HG02970 (cell line): ENCODE measurements around the gene PRAMEF14.
"Not testable (repeated sequence)": the region's sequence is repeated elsewhere in the genome, so short reads cannot be mapped to it uniquely, and the experiment has no call there.

Source experiments
- ATAC-seq: cut with Tn5 transposase; IDR thresholded peaks from one replicate; pipeline ENCODE4 v1.9.1; 2021; ENCODE audit warnings: mild to moderate bottlenecking, moderate library complexity, moderate number of reproducible peaks; ENCODE audit not compliant: unreplicated experiment, low FRiP score

The PRAMEF14 gene, protein sequence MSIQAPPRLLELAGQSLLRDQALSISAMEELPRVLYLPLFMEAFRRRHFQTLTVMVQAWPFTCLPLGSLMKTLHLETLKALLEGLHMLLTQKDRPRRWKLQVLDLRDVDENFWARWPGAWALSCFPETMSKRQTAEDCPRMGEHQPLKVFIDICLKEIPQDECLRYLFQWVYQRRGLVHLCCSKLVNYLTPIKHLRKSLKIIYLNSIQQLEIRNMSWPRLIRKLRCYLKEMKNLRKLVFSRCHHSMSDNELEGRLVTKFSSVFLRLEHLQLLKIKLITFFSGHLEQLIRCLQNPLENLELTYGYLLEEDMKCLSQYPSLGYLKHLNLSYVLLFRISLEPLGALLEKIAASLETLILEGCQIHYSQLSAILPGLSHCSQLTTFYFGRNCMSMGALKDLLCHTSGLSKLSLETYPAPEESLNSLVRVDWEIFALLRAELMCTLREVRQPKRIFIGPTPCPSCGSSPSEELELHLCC

GRCh38 chr1:13347034-13347433 is at the start of gene PRAMEF14:
Gene PRAMEF14 (minus strand): TSS chr1:13347134. CDS start chr1:13345314, 1,820 bp downstream.
- ATAC-seq: not testable (repeated sequence)

GRCh38 chr1:13395311-13395710 is 48.4 kb upstream of the PRAMEF14 start:
- not testable (repeated sequence) for ATAC-seq

GRCh38 chr1:13394761-13395160 is 47.8 kb upstream of the PRAMEF14 start:
- ATAC-seq: not testable (repeated sequence)

DNA sequence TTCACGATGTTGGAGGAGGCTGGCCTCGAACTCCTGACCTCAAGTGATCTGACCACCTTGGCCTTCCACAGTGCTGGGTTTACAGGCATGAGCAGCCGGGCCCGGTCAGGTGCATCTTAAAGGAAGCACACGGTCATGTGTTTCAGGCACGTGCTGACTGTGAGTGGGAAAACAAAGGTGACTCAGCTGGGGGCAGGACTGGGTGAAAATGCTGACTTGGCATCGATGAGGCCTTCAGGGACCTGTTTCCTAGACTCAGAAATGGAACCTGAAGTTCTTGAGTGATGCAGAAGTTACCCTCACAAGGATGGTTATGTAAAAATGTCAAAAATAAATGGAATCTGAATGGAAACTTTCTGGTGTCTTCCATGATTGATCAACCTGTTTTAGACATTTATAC is 46.1 kb upstream of the PRAMEF14 start:
- not testable (repeated sequence) for ATAC-seq

DNA sequence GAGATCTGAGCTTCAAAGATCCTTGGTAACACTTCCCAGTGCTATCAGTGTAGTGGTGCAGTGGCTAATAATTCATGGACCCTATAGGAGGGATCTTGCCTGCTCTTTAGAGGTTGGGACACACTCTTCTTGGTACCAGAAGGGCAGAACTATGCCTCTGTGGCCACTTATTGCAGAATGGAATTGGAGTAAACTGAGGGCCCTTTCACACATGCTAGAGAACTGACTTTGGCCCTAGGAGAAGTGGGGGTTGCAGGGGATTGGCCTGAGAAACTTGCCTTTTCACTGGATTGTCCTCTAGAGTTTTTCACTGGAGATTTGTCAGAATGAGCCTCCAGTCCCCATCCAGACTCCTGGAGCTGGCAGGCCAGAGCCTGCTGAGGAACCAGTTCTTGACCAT is 42.4 kb upstream of the PRAMEF14 start, which contains the start of gene PRAMEF17:
TSS of gene PRAMEF17 (plus strand) at position 301 of the 400 bp plus-strand sequence. CDS start at position 327, 26 bp downstream.
- not testable (repeated sequence) for ATAC-seq

DNA sequence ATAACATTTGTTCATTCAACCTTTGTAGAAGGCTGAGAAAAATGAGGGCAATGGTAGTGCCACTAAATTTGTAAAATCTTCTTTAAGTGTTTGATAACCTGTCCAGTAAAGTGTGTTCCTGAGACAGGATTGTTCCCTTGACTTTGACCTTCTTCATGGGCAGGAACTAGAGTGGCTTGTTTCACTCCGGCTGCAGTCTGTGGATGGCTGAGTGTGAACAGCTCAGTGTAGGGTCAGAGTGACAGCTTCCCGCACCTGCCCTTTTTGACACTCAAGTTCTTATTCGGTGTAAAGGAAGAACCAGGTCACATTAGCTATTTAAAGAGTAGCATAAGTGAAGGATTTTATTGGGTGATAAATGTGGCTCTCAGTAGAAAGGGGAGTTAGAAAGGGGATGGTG is 33.4 kb upstream of the PRAMEF14 start:
- not testable (repeated sequence) for ATAC-seq

- not testable (repeated sequence) for ATAC-seq
Observed at GRCh38 chr1:13378983-13379382, 32.0 kb upstream of the PRAMEF14 start.

- not testable (repeated sequence) for ATAC-seq
Observed at GRCh38 chr1:13368544-13368943, 21.6 kb upstream of the PRAMEF14 start.

DNA sequence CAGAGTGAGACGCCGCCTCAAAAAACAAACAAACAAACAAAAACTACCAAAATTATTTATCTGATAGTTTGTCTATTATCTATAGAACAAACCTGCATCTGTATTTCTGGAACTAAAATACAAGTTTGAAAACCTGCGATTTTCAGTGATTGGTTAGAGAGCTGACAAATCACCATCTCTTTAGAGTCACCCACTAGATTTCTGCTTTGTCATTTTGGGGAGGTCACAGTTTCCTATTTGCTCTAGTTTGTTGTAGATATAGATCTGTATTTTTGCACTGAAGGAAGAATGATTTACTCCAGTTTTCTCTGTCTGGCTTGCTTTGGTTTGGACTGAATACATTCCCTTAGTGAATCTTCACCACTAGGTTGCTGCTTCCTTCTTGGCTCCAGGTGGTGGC is 19.6 kb upstream of the PRAMEF14 start:
- not testable (repeated sequence) for ATAC-seq

GRCh38 chr1:13364928-13365327 is 18.0 kb upstream of the PRAMEF14 start:
- ATAC-seq: not testable (repeated sequence)

GRCh38 chr1:13362364-13362763 is 15.4 kb upstream of the PRAMEF14 start:
- ATAC-seq: not testable (repeated sequence)

DNA sequence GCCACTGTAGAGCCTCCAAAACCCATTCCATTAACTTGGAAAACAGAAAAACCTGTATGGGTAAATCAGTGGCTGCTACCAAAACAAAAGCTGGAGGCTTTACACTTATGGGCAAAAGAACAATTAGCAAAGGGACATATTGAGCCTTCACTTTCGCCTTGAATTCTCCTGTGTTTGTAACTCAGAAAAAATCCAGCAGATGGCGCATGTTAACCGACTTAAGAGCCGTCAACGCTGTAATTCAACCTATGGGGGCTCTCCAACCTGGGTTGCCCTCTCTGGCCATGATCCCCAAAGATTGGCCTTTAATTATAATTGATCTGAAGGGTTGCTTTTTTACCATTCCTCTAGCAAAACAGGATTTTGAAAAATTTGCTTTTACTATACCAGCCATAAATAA is 9.8 kb upstream of the PRAMEF14 start:
- ATAC-seq: not testable (repeated sequence)

DNA sequence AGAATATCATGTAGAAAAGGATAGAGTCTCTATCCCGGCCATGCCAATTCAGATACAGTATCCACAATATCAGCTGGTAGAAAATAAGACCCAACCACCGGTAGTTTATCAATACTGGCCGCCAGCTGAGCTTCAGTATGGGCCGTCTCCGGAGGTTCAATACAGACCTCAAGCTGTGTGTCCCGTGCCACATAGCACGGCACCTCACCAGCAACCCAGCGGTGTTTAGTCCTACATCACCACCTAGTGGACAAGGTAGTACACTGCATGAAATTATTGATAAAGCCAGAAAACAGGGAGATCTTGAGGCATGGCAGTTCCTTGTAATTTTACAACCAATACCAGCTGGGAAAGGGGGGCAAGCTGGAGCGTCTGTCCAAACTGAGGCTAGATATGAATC is 7.5 kb upstream of the PRAMEF14 start:
- not testable (repeated sequence) for ATAC-seq

- not testable (repeated sequence) for ATAC-seq
Observed at GRCh38 chr1:13353476-13353875, 6.5 kb upstream of the PRAMEF14 start.

DNA sequence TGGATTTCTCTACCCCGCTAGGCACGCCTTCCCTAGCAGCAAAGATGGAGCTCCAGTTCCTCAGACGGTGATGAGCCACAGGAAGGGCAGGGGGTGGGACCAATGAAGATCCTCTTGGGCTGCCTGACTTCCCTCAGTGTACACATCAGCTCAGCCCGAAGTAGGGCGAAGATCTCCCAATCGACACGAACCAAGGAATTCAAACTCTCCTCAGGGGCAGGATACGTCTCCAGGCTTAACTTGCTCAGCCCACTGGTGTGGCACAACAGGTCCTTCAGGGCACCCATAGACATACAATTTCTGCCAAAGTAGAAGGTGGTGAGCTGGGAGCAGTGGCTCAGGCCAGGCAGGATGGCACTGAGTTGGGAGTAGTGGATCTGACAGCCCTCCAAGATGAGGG is 4.4 kb downstream of the PRAMEF14 start:
- ATAC-seq: not testable (repeated sequence)

DNA sequence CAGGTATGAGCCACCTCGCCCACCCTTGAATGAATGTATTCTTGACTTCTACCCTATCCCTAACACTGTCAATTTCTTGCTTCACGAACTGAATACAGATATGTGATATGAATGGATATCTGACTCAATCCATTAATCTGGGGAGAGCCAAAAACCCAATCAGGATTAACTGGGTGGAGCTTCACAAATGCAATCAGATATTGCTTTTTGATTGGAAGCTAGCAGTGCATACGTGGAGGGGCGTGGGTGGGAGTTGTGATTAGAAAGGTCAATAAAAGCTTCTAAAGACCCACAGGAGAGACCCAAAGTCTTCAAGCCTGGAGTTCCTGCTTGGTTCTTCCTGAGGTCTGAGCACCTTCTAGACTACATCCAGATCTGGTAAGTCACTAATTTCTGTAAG is 31.7 kb downstream of the PRAMEF14 start, which contains the start of gene PRAMEF15:
TSS of gene PRAMEF15 (plus strand) at position 301 of the 400 bp plus-strand sequence. CDS start 2,827 bp downstream, outside the sequence.
- ATAC-seq: not testable (repeated sequence)

DNA sequence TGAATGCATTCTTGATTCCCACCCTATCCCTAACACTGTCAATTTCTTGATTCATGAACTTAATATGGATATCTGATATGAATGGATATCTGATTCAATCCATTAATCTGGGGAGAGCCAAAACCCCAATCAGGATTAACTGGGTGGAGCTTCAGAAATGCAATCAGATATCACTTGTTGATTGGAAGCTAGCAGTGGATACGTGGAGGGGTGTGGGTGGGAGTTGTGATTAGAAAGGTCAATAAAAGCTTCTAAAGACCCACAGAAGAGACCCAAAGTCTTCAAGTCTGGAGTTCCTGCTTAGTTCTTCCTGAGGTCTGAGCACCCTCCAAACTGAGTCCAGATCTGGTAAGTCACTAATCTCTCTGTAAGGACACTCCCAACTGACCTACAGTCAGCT is 43.7 kb downstream of the PRAMEF14 start, which contains the start of gene PRAMEF33:
TSS of gene PRAMEF33 (plus strand) at position 301 of the 400 bp plus-strand sequence. CDS start 2,416 bp downstream, outside the sequence.
- ATAC-seq: not testable (repeated sequence)

GRCh38 chr1:13302197-13302596 is 44.7 kb downstream of the PRAMEF14 start:
- not testable (repeated sequence) for ATAC-seq

DNA sequence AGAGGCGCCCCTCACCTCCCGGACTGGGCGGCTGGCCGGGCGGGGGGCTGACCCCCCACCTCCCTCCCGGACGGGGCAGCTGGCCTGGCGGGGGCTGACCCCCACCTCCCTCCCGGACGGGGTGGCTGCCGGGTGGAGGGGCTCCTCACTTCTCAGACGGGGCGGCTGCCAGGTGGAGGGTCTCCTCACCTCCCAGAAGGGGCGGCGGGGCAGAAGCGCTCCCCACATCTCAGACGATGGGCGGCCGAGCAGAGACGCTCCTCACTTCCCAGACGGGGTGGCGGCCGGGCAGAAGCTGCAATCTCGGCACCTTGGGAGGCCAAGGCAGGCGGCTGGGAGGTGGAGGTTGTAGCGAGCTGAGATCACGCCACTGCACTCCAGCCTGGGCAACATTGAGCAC is 48.2 kb downstream of the PRAMEF14 start:
- not testable (repeated sequence) for ATAC-seq

DNA sequence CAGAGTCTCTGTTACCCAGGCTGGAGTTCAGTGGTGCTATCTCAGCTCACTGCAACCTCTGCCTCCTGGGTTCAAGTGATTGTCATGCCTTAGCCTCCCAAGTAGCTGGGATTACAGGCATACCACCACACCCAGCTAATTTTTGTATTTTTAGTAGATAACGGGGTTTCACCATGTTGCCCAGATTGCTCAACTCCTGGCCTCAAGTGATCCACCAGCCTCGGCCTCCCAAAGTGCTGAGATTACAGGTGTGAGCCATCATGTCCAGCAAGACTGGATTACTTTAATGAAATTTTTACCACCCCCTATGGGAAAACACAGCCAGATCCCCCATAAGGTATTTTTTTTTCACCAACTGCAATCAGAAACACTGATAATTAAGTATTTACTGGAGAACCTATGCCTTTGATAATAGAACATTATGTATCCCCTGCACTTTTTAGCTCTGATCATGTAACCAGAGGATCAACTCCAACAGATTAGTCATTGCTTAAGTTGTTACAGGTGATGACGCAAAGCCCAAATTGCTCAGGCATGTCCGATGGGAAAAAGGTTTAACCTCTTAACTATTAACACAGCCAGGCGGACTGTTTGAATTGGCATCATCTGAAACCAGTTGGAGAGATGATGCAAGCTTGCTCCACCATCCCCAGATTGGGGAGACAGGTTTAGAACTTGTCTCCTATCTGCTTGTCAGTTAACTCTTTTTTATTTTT is 49.6 kb downstream of the PRAMEF14 start:
- ATAC-seq: not testable (repeated sequence)
